Gastroesophageal sphincter (tissue), 4 donors: ENCODE measurements around the gene SEZ6L. TPM values are rescaled to one million over a fixed set of nuclear protein-coding genes. Genes with fewer than 3 reads are reported as not detected.

Experiments
- ATAC-seq: fragments of 150-250 bp; one replicate; pipeline ENCODE4 v1.9.1; 2016; ENCODE audit warnings: mild to moderate bottlenecking, moderate library complexity
- H3K27ac ChIP-seq, 4 donors: fragments of 200-600 bp; sonication (generic) in 3 of 4; 1 replicate in 3 of 4; 2 replicates in 1 of 4; pipeline ENCODE4 v1.5.1; 2016 to 2019
- H3K27me3 ChIP-seq: fragments of 200-600 bp; sonication (generic); one replicate; pipeline ENCODE4 v1.5.1; 2019
- H3K36me3 ChIP-seq, 2 donors: fragments of 200-600 bp; sonication (generic); one replicate each; pipeline ENCODE4 v1.5.1; 2019; ENCODE audit warnings: control low read depth in 1 of 2
- H3K4me1 ChIP-seq, 3 donors: fragments of 200-600 bp; sonication (generic); 1 replicate in 2 of 3; 2 replicates in 1 of 3; pipeline ENCODE4 v1.5.1; 2016 to 2019; ENCODE audit warnings: control low read depth in 2 of 3
- H3K4me3 ChIP-seq, 2 donors: fragments of 200-600 bp; sonication (generic); one replicate each; pipeline ENCODE4 v1.5.1; 2019; ENCODE audit warnings: mild to moderate bottlenecking in 1 of 2, moderate library complexity in 1 of 2
- H3K9me3 ChIP-seq, 3 donors: fragments of 200-600 bp; sonication (generic); one replicate each; pipeline ENCODE4 v1.5.1; 2017 to 2019; ENCODE audit warnings: control low read depth in 2 of 3
- EP300 ChIP-seq: sonication (generic); formaldehyde crosslinking; IDR thresholded peaks from one replicate; pipeline ENCODE4 v1.6.1; 2017; ENCODE audit warnings: antibody characterized with exemption, mild to moderate bottlenecking
- POLR2A ChIP-seq, 2 donors: fragments of 450-650 bp; IDR thresholded peaks; one replicate each; pipeline ENCODE4 v1.6.1; 2017; ENCODE audit warnings: antibody characterized with exemption in 2 of 2, mild to moderate bottlenecking in 2 of 2, moderate library complexity in 1 of 2
- POLR2AphosphoS5 ChIP-seq: sonication (generic); formaldehyde crosslinking; IDR thresholded peaks from one replicate; pipeline ENCODE4 v1.6.1; 2017; ENCODE audit warnings: antibody characterized with exemption
- WGBS, 2 donors: methylation state at CpG; one replicate each; pipeline ENCODE4 v1.1.5; 2018; ENCODE audit warnings: low coverage in 1 of 2; 5-methylcytosine and 5-hydroxymethylcytosine counted together
- total RNA-seq, 4 donors: library from RNA; depleted of rRNA; stranded (reverse); fragments of >200 nt; gene quantifications; one replicate each; pipeline ENCODE4 v1.1.0, GENCODE V29; 2016
- TF ChIP-seq, protein P1 (sequence below), 4 experiments: fragments of 200-600 bp in 2 of 4; fragments of 450-650 bp in 2 of 4; sonication (generic) in 1 of 4; IDR thresholded peaks; one replicate each; pipeline ENCODE4 v1.5.1; 2017 to 2019; ENCODE audit warnings: antibody characterized with exemption in 4 of 4, mild to moderate bottlenecking in 2 of 4, moderate library complexity in 2 of 4

SEZ6L gene
- total RNA-seq, 4 donors from 2014 or later, result 0.12 to 0.47 (median 0.28) TPM

DNA sequence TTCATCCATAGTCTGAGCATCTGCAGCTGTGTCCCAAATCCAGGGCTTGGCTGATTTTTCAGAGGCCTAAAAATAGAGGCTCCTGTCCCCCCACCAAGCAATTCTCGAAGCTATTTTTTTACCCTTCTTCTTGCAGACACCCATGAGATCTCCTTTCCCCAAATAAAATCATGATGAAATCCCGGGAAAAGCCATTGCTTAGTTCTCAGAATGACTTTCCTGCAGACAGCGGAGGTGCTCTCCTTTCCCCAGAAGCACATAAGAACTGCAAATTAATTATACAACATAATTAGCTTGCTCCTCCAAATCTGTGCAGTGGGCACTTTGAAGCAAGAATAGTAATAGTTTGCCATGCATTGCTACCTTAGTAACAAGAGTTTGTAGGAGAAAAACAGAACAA lies 176.2 kb downstream of the SEZ6L start:
- H3K27me3 ChIP-seq, result peaks cover 58% of the 10 kb centered on the region
- no peaks in the 10 kb centered on the region for H3K4me1 ChIP-seq
- no peaks in the 10 kb centered on the region for H3K36me3 ChIP-seq
- peaks cover 0 to 17% (median 0%) of the 10 kb centered on the region in 3 donors for H3K9me3 ChIP-seq
- 55 to 73% methylated on average over 3 of the region's 3 CpGs for WGBS, 2 donors
- ATAC-seq, result no peak
- no peak for TF ChIP-seq EP300
- TF ChIP-seq POLR2AphosphoS5, result no peak
- no peak for TF ChIP-seq POLR2A (IDR thresholded peaks at IDR 0.05)
- TF ChIP-seq, protein P1, sequence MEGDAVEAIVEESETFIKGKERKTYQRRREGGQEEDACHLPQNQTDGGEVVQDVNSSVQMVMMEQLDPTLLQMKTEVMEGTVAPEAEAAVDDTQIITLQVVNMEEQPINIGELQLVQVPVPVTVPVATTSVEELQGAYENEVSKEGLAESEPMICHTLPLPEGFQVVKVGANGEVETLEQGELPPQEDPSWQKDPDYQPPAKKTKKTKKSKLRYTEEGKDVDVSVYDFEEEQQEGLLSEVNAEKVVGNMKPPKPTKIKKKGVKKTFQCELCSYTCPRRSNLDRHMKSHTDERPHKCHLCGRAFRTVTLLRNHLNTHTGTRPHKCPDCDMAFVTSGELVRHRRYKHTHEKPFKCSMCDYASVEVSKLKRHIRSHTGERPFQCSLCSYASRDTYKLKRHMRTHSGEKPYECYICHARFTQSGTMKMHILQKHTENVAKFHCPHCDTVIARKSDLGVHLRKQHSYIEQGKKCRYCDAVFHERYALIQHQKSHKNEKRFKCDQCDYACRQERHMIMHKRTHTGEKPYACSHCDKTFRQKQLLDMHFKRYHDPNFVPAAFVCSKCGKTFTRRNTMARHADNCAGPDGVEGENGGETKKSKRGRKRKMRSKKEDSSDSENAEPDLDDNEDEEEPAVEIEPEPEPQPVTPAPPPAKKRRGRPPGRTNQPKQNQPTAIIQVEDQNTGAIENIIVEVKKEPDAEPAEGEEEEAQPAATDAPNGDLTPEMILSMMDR (IDR thresholded peaks at IDR 0.05), result no peak
- no peak overlapping the region for H3K4me3 ChIP-seq
- no peak overlapping the region for H3K27ac ChIP-seq

DNA sequence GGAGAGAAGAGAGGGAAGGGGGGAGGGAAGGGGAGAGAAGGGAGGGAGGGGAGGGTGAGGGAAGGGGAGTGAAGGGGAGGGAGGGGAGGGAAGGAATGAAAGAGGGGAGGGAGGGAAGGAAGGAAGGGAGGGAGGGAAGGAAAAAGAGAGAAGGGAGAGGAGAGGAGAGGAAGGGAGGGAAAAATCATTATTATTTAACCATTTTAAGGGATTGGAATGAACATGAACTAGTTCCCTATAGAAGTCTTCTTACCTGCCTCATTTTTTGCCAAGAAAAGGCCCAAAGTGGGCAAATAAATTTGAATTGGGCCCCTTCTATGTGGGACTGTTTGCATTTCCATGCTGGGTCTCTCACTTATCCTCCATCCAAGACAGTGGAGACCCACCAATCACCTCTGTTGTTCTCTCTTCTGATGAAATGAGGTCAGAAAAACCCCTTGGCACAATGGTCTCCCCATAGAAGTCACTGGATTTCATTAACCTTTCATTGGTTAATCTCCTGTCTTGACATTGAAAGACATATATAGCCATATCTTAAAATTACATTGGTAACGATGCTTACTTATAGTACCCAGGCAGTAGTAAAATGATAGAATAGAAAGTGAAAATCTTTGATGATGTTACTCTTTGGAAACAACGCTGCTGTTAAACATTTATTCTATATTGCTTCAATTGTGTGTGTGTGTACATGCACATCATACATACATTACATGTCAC lies 179.7 kb downstream of the SEZ6L start:
- peaks cover 0 to 14% (median 0%) of the 10 kb centered on the region in 3 donors for H3K9me3 ChIP-seq
- no peaks in the 10 kb centered on the region for H3K36me3 ChIP-seq
- TF ChIP-seq, protein P1 (IDR thresholded peaks at IDR 0.05), result no peak
- TF ChIP-seq POLR2AphosphoS5 (no peak), POLR2A (IDR thresholded peaks at IDR 0.05) (no peak), EP300 (no peak)
- H3K27ac ChIP-seq, result no peak overlapping the region
- no peak for ATAC-seq
- 76 to 78% methylated on average over 2 of the region's 2 CpGs for WGBS, 2 donors
- peaks cover 38% of the 10 kb centered on the region for H3K27me3 ChIP-seq
- H3K4me1 ChIP-seq, result no peaks in the 10 kb centered on the region
- H3K4me3 ChIP-seq, result no peak overlapping the region

DNA sequence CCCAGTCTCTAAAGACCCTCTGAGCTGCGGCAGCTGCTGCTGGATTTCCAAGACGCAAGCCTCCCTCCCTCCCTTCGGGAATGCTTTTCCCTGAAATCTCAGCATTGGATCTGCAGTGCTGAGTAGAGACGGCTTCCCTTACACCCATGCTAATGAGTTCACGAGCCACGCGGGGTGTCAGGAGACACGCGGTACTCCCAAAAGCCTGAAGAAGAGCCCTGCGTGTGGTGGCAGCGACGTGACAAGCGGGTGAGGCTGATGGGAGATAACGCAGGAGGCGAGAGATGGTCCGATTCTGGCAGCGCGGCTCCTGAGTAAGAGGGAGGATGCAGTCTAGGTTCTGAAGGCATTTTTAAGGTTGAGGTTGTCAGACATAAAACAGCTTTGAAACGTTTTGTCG lies 185.4 kb downstream of the SEZ6L start:
- H3K4me1 ChIP-seq, result no peaks in the 10 kb centered on the region
- H3K4me3 ChIP-seq, result no peak overlapping the region
- WGBS, 2 donors, result 41 to 49% methylated on average over 5 to 15 of the region's 20 CpGs
- ATAC-seq, result no peak
- TF ChIP-seq EP300 (no peak), POLR2AphosphoS5 (no peak), POLR2A (IDR thresholded peaks at IDR 0.05) (no peak)
- TF ChIP-seq, protein P1 (IDR thresholded peaks at IDR 0.05), result no peak
- no peak overlapping the region for H3K27ac ChIP-seq
- H3K27me3 ChIP-seq, result peaks cover 45% of the 10 kb centered on the region
- no peaks in the 10 kb centered on the region for H3K36me3 ChIP-seq
- no peaks in the 10 kb centered on the region for H3K9me3 ChIP-seq

DNA sequence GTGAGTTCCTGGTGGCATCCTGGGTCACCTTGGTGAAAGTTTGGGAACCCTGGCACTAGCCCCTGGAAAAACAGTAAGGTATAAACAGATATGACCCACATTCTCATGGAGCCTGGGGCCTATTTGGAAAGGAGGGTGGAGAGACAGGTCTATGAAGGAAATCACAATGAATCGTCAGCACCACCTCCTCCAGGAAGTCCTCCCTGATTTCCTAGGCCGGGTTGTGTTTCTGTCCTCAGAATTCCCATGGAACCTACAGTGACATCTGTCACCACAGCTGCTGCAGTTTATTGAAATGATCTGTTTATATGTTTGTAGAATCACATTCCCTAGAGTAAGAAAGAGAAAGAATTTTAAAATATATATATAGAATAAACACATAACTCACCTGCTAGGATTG lies 188.0 kb downstream of the SEZ6L start:
- H3K9me3 ChIP-seq, result no peaks in the 10 kb centered on the region
- H3K27me3 ChIP-seq, result peaks cover 70% of the 10 kb centered on the region
- H3K4me1 ChIP-seq, result peaks cover 0 to 9% (median 2%) of the 10 kb centered on the region in 3 donors
- 56% methylated on average over 2 of the region's 2 CpGs; no CpG with 5 or more reads in 1 of the 2 donors for WGBS, 2 donors
- no peaks in the 10 kb centered on the region for H3K36me3 ChIP-seq
- H3K4me3 ChIP-seq, result no peak overlapping the region
- TF ChIP-seq POLR2A (IDR thresholded peaks at IDR 0.05) (no peak), EP300 (no peak), POLR2AphosphoS5 (no peak)
- TF ChIP-seq, protein P1 (IDR thresholded peaks at IDR 0.05), result no peak
- no peak overlapping the region for H3K27ac ChIP-seq
- no peak for ATAC-seq

DNA sequence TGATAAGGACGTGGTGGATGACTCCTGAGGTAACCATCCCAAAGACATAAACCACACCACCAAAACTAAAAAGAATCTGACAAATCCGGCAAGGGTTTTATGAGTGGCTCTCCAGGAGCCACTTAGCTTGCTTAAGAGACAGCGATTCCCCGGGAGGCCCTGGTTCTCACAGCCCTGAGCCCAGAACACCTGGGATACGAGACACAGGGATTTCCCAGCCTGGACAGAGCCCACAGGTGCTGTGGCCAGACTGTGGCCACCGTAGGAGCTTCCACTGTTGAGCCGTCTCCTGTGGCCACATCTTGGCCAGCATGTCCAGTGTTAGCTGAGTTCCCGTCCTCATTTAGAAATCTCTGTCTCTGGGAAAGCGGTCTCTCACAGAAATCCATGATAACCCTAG lies 188.6 kb downstream of the SEZ6L start:
- Histone ChIP-seq H3K4me3 (no peak overlapping the region), H3K36me3 (no peaks in the 10 kb centered on the region), H3K27me3 (peaks cover 75% of the 10 kb centered on the region), H3K27ac (no peak overlapping the region), H3K4me1 (peaks cover 0 to 9% (median 2%) of the 10 kb centered on the region in 3 donors), H3K9me3 (no peaks in the 10 kb centered on the region)
- WGBS, 2 donors, result 33% methylated on average over 1 of the region's 9 CpGs; no CpG with 5 or more reads in 1 of the 2 donors
- TF ChIP-seq POLR2AphosphoS5 (no peak), EP300 (no peak), POLR2A (IDR thresholded peaks at IDR 0.05) (no peak)
- TF ChIP-seq, protein P1 (IDR thresholded peaks at IDR 0.05), result no peak
- no peak for ATAC-seq
